A549 (cell line): ENCODE results near the gene TBPL2.

ENCODE experiments used
- CTCF ChIP-seq: fragments of >200 bp; sonication (Bioruptor Twin); formaldehyde crosslinking; IDR thresholded peaks from 3 replicates; pipeline ENCODE4 v1.5.1; 2016
- EP300 ChIP-seq, 2 experiments: fragments of >200 bp; sonication (Bioruptor Twin); formaldehyde crosslinking; IDR thresholded peaks; 2 replicates in 1 of 2; 3 replicates in 1 of 2; pipeline ENCODE4 v1.6.1; 2016 to 2017
- JUN ChIP-seq, 2 experiments: fragments of >200 bp; sonication (Bioruptor Twin); formaldehyde crosslinking; IDR thresholded peaks; 2 replicates in 1 of 2; 3 replicates in 1 of 2; pipeline ENCODE4 v1.6.1; 2016 to 2017
- JUNB ChIP-seq: fragments of >200 bp; sonication (Bioruptor Twin); formaldehyde crosslinking; IDR thresholded peaks from 2 replicates; pipeline ENCODE4 v1.6.1; 2016
- MAZ ChIP-seq: fragments of 150-350 bp; IDR thresholded peaks from 2 replicates; pipeline ENCODE4 v1.6.1; 2014; ENCODE audit warnings: antibody characterized with exemption, low read depth, low read length, borderline replicate concordance
- POLR2A ChIP-seq: IDR thresholded peaks from 2 replicates; pipeline ENCODE4 v1.6.1; 2012; ENCODE audit warnings: mild to moderate bottlenecking, low read length
- RAD21 ChIP-seq, 2 experiments: fragments of >200 bp in 1 of 2; sonication (Bioruptor Twin) in 1 of 2; formaldehyde crosslinking in 1 of 2; IDR thresholded peaks in 1 of 2; conservative IDR thresholded peaks in 1 of 2; 2 replicates in 1 of 2; 3 replicates in 1 of 2; pipeline ENCODE4 v1.6.1; 2012 to 2018; ENCODE audit warnings: inconsistent platforms in 1 of 2
- RFX5 ChIP-seq: fragments of 450-650 bp; IDR thresholded peaks from 2 replicates; pipeline ENCODE4 v1.7.1; 2014; ENCODE audit warnings: antibody characterized with exemption, mild to moderate bottlenecking, moderate library complexity
- SMC3 ChIP-seq: fragments of >200 bp; sonication (Bioruptor Twin); formaldehyde crosslinking; IDR thresholded peaks from 3 replicates; pipeline ENCODE4 v1.6.1; 2018; ENCODE audit warnings: inconsistent platforms
- ZC3H11A ChIP-seq: fragments of 450-650 bp; IDR thresholded peaks from 2 replicates; pipeline ENCODE4 v1.6.1; 2014; ENCODE audit warnings: antibody characterized with exemption, mild to moderate bottlenecking
- ZNF302 ChIP-seq: fragments of 250-450 bp; sonication (Bioruptor Pico); IDR thresholded peaks from 2 replicates; pipeline ENCODE4 v1.9.0; 2021; ENCODE audit warnings: inconsistent platforms, mild to moderate bottlenecking, moderate library complexity
- TF ChIP-seq, protein P1 (sequence below): fragments of 250-450 bp; sonication (Bioruptor Pico); IDR thresholded peaks from 2 replicates; pipeline ENCODE4 v1.5.0; 2021; ENCODE audit warnings: mild to moderate bottlenecking, moderate library complexity, borderline replicate concordance
- TF ChIP-seq, protein P2 (sequence below): IDR thresholded peaks from 2 replicates; pipeline ENCODE4 v1.6.1; 2012
- TF ChIP-seq, protein P3 (sequence below): fragments of 200-600 bp; sonication (generic); IDR thresholded peaks from 2 replicates; pipeline ENCODE4 v1.6.1; 2016; ENCODE audit warnings: antibody characterized with exemption, mild to moderate bottlenecking, moderate library complexity

DNA sequence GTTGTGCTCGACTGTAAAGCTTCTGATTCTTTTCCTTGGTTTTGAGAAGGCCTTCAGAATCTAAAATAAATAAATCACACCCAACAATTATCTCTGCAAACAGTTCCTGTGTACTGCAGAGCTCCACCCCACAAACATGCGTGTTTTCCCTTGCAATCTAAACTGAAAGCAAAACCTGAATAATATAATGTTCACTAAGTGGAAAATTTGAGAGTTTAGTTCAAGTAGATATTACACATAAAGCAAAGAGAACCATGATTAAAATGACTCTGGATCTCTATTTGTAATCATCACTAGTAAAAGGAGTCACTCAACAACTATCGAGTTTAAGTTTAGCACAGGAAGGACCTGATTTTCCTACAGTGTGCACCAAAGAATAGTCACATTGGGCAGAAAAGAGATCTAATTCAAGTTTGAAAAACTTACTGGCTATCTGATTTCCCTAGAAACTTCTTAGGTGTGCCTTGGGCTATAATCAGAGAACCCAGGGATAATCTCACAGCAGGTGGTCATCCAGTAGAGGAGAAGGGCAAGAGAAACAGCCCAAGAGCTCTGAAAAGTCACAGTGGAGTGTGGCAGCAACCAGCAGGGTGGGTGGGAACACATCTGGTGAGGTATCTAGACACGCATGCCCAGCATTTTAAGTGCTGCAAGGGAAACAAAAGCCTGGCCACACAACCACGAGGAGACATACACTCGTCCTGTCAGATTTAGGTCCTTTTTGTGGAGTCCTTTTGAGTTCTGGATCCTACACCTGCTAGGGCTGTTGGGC is 54.2 kb downstream of the TBPL2 start:
- TF ChIP-seq RAD21 (conservative IDR thresholded peaks at IDR 0.05 in 1 of 2, IDR thresholded peaks at IDR 0.05 in 1 of 2), result no peak
- TF ChIP-seq CTCF, result no peak
- no peak for TF ChIP-seq MAZ
- TF ChIP-seq, protein P1, sequence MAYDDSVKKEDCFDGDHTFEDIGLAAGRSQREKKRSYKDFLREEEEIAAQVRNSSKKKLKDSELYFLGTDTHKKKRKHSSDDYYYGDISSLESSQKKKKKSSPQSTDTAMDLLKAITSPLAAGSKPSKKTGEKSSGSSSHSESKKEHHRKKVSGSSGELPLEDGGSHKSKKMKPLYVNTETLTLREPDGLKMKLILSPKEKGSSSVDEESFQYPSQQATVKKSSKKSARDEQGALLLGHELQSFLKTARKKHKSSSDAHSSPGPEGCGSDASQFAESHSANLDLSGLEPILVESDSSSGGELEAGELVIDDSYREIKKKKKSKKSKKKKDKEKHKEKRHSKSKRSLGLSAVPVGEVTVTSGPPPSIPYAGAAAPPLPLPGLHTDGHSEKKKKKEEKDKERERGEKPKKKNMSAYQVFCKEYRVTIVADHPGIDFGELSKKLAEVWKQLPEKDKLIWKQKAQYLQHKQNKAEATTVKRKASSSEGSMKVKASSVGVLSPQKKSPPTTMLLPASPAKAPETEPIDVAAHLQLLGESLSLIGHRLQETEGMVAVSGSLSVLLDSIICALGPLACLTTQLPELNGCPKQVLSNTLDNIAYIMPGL (CRISPR knock-in tag), result no peak
- TF ChIP-seq, protein P2, sequence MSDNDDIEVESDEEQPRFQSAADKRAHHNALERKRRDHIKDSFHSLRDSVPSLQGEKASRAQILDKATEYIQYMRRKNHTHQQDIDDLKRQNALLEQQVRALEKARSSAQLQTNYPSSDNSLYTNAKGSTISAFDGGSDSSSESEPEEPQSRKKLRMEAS, result no peak
- TF ChIP-seq POLR2A, result no peak
- no peak for TF ChIP-seq JUNB
- no peak for TF ChIP-seq ZC3H11A
- no peak for TF ChIP-seq JUN (IDR thresholded peaks at IDR 0.05)
- TF ChIP-seq SMC3, result no peak
- TF ChIP-seq ZNF302 (CRISPR knock-in tag), result no peak
- TF ChIP-seq EP300 (IDR thresholded peaks at IDR 0.05), result no peak
- TF ChIP-seq, protein P3, sequence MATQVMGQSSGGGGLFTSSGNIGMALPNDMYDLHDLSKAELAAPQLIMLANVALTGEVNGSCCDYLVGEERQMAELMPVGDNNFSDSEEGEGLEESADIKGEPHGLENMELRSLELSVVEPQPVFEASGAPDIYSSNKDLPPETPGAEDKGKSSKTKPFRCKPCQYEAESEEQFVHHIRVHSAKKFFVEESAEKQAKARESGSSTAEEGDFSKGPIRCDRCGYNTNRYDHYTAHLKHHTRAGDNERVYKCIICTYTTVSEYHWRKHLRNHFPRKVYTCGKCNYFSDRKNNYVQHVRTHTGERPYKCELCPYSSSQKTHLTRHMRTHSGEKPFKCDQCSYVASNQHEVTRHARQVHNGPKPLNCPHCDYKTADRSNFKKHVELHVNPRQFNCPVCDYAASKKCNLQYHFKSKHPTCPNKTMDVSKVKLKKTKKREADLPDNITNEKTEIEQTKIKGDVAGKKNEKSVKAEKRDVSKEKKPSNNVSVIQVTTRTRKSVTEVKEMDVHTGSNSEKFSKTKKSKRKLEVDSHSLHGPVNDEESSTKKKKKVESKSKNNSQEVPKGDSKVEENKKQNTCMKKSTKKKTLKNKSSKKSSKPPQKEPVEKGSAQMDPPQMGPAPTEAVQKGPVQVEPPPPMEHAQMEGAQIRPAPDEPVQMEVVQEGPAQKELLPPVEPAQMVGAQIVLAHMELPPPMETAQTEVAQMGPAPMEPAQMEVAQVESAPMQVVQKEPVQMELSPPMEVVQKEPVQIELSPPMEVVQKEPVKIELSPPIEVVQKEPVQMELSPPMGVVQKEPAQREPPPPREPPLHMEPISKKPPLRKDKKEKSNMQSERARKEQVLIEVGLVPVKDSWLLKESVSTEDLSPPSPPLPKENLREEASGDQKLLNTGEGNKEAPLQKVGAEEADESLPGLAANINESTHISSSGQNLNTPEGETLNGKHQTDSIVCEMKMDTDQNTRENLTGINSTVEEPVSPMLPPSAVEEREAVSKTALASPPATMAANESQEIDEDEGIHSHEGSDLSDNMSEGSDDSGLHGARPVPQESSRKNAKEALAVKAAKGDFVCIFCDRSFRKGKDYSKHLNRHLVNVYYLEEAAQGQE, result no peak
- no peak for TF ChIP-seq RFX5
